Stimulated activated CD4-positive, alpha-beta T cell treated with anti-CD3 and anti-CD28 coated beads, TNF-alpha, amount 100 ng/mL, for 4 hours (primary cell): ENCODE data around the gene CALHM4.

Source experiments
- DNase-seq, 3 experiments: peaks; one replicate each; pipeline ENCODE4 v3.0.0-alpha.2; 2020; ENCODE audit warnings: low read depth in 3 of 3

The CALHM4 gene

GRCh38 chr6:116553451-116553850 lies at the start of gene CALHM4:
TSS of gene CALHM4 (plus strand) at chr6:116553751. CDS start at chr6:116553794, 43 bp downstream.
- no peak for DNase-seq

- no peak for DNase-seq
Measured at GRCh38 chr6:116507324-116507723, 46.2 kb upstream of the CALHM4 start.

GRCh38 chr6:116508527-116508926 lies 45.0 kb upstream of the CALHM4 start:
- DNase-seq, result no peak

GRCh38 chr6:116511424-116512110 lies 42.0 kb upstream of the CALHM4 start, which contains the start of gene CALHM5:
TSS of gene CALHM5 (plus strand) at chr6:116511639. CDS start at chr6:116511697, 58 bp downstream.
- no peak for DNase-seq

DNA sequence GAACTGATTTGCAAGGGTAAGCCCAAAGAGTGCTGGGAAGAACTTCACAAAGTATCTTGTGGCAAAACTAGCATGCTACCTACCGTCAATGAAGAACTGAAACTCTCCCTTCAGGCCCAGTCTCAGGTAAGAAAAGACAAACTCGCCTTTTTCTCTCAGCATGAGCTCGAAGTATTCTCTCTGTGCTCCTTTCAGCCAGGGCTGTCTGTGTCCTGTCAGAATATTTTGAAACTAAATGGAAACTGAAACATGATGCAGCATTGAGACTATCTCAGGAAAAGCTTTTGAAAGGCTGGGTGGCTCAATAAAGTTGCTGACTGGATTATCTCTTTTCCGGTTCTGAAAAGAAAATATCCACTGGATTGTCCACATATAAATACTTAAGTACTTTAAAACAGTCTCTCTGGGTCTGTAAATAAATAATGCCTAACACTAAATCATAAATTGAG lies 41.4 kb upstream of the CALHM4 start:
- no peak for DNase-seq

DNA sequence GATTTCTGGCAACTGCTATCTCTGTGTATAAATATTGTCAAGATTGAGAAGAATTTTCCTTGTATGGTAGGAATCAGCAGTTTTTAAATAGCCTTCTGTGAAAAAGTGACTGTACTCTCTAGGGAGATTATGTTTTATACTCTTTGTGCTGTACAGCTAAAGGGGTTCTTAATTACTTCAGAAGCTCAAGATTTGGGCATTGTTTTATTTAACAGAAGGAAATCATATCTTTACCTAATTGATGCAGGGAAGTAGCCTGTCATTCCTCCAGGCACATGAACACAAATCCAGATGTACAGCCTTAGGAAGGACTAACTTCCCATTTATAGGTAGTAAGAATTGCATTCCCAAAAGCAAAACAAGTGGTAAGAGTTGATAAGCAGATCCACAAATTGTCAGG lies 40.8 kb upstream of the CALHM4 start:
- no peak for DNase-seq

GRCh38 chr6:116513224-116513875 lies 40.2 kb upstream of the CALHM4 start:
- DNase-seq, result no peak

DNA sequence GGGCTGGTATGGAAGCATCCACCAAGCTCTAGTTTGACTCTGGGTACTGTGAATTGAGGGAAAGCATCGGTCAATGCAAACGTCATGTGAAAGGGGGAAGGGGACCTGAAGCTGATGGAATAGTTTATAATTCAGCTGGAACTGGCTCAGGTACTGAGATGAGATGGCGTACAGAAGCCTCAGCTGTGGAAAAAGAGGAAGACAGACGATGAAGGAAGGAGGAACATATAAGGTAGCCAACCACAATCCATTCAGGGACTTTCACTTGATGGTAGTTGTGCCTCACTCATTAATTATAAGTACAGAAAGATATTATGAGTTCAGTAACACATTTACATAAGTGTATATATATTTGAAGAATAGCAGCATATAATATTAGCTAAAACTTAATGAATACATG lies 39.4 kb upstream of the CALHM4 start:
- DNase-seq, result no peak

DNA sequence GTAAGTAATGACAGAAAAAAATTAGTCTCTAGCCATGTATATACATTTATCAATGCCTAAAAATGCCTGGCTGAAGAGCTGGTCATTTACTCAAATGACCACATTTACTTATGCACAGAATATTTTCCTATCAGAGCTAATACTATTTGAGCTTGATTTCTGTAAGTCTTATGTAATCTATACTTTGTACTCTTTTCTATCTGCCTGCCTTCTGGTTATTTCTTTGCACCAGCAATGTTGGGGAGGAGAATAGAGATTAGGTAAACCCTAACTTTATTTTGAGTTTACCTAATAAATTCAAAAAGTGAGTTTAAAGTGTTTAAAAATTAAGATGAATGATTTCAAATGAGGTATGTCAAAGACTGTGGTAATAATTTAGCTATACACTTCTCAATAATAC lies 38.4 kb upstream of the CALHM4 start:
- no peak for DNase-seq

DNA sequence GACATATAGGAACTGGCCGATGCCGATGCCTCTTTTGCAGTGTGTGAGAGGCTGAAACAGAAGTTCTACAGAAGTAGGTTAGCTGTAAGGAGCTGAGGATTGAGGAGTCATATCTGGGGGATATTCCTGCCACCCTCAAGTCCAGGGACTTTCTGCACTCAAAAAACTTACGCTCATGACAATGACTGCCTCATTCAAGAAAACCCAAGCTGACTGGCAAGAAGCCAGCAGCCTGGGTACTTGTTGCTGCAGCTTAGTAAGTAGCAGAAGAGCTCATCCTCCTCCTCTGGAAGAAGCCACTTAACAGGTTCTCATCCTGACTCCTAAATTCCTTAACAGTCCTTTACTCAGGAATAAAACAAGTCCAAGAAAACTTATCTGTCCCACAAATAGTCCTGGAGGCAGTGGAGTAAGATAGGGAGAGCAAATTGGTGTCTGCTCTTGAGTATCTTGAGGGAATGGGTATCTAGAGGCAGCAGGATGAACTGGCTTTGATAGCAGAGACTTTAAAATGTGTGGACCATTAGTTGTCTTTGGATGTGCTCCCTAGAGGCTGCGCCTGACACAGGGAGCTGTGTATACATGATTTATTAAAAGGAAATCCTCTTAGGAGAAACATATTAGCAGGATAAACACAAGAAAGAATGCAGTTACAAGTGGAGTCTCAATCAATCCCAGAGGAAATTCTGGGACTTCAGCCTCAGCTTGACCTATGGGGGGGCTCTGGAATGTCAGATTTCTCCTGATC lies 34.8 kb upstream of the CALHM4 start:
- DNase-seq, result no peak

DNA sequence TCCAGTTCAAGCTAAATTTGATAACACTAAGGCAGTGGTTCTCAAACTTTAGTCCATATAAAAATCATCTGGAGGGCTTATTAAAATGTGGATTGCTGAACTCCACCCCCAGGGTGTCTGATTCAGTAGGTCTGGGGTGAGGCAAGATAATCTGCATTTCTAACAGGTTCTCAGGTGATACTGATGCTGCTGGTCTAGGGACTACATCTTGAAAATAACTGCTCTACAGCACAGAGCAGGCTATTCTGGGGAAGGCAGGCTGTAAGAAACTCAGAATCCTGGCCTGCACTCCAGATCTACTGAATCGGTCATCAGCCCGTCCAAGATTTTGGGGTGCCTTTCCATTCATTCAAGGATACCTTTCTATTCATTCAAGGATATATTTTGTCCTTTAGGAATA lies 30.7 kb upstream of the CALHM4 start:
- DNase-seq, result no peak

GRCh38 chr6:116524236-116524635 lies 29.3 kb upstream of the CALHM4 start:
- DNase-seq, result no peak

DNA sequence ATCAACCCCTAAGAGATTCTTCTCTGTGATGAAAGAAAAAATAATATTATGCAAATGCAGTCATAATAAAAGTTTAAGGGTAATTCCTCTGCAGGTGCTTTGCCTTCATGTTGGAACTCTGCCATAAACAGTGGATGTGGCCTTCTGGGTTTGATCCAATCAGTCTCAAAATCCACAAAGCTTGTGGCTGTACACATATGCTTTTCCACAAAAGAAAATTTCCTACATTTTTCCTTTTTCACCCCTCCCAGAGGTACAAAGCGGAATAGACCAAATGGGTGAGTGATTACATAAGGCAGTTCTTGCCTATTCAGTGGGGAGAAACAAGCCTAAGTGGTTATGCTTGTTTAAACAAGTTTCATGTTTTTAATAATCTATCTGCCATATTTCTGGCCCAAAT lies 25.4 kb upstream of the CALHM4 start:
- no peak for DNase-seq

- no peak for DNase-seq
Measured at GRCh38 chr6:116528780-116529179, 24.8 kb upstream of the CALHM4 start.

GRCh38 chr6:116529466-116530290 lies 23.9 kb upstream of the CALHM4 start:
- no peak for DNase-seq

DNA sequence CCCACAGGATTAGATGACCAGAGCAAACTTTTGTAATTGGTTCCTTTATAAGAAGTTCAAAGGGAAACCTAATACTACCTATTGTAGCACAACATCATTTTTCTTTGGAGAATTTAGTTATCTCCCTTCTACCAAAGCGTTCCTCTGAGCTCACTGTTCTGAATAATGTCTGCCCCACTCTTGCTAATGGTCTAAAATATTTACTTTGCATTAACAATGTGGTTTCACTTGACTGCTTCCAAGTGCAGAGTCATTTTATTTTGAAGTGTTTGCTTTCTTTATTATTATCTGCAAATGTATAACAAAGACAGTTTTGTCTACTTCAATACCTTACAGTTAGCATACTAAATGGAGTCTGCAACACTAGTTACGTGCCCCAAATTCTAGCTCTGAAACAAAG lies 23.1 kb upstream of the CALHM4 start:
- no peak for DNase-seq

DNA sequence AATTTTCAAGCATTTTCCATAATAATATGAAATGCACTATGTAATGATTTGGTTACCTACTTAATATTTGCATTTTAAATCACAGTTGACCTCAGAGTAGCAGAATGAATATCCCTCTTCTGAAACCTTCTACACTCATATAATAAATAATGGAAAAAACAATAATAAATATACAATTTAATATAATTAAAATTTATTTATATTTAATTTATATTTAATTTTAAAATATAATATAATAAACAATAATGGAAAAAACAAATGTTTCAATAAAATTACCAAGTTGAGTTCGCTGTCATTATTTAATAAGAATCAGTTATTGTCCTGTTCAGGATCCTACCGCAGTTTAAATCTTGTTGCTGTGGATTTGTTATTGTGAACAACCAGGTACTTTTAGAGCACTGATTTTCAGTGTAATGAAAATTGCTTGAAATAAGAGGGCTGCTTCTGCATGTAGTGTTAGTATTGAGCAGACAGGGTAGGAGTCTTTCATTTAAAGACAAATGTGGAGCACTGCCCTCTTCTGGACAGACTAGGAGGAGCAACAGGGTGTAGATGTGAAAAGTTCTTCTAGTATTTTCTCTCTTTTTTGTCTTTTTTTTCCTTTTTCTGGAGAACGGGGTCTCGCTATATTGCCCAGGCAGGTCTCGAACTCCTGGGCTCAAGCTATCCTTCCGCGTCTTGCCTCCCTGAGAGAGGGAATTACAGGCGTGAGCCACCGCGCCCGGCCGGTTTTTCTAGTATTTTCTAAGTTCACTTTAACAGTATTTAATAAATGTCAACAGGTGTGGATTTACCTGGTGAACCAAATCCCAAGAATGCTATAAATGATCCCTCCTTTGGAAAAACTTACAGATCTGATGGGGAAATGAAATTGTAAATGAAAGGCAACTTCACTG lies 21.6 kb upstream of the CALHM4 start:
- DNase-seq, result peak; percentile 13 to 27 (median 15)

DNA sequence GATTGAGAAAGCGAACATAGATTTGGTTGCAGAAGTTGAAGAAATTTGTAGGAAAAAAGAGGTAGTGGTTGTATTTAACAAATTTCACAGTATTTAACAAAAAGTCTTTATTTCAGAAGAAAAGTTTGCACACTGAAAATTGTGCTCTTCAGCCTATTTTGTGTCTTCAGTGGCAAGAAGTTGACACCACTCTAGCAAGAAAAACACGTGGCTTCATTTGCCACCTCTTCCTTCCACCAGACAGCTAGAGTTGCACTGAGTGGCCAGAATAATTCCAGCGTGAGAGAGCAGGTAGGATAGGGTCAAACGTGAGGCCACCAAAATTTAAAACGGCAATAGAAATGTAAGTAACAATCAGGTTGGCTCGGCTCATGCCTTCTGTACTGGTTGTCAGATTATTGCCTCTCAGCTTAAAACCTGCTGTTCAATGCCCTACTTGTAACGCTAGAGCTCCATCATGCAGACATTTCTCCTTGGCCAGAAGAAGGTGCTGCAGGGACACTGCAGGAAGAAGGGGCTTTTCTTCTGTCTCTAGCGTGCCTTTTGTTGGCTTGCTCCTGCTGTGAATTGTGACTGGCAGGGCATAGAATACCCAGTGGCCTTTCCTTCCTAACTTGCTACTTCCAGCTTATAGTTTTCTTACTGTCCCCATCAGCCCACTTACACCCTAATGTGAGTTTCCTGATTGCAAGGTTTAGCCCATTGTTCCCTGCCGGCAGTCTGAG lies 20.2 kb upstream of the CALHM4 start:
- no peak for DNase-seq

DNA sequence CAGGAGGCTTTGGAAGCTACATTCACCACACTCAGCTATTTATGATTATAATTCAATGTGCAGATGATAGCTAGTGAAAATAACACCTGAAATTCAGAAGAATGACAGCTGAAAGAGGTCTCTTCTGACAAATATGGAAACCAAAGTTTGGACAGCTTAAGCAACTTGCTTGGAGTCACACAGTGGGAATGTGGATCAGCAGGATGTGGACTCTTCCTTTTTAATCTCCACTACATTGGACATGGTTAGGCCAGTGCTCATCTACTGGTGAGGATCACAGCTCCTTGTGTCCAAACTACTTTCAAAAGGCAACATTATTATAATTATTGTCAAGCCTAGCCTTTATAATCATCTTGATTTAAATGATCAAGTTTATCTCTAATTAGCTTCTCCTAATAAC lies 18.4 kb upstream of the CALHM4 start:
- no peak for DNase-seq

DNA sequence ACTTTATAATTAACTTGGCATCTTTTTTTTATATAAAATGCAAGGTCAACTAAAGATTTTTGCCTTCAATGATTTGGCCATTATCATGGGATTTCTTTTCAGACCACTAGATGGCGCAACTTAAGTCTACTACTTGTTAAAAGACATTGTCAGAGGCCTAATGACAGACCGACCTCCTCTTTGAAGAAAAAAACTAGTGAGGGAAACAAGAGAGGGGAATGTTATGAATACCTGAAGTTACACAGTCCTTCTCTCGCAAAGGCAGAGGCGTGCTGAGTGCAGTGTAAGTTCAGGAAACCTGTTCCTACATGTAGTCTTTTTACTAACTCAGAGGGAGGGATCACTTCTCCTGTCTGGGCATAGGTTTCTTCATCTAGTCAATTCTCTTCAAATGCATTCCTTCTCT lies 17.3 kb upstream of the CALHM4 start:
- DNase-seq, result no peak
